OCI-LY3 (cell line): ENCODE data around the gene D2HGDH.

Experiments
- H2AFZ ChIP-seq: fragments of 200-600, 300-600 bp; shearing (Covaris generic); 2 replicates; pipeline ENCODE4 v1.6.0; 2014; ENCODE audit warnings: antibody characterized with exemption, low read depth, low read length
- H3K27ac ChIP-seq: fragments of 200-600, 300-600 bp; sonication (generic); 2 replicates; pipeline ENCODE4 v1.5.1; 2014; ENCODE audit warnings: mild to moderate bottlenecking, low read length, moderate library complexity, mixed read lengths
- H3K27me3 ChIP-seq: fragments of 200-600, 300-600 bp; sonication (generic); 2 replicates; pipeline ENCODE4 v1.6.1; 2014; ENCODE audit warnings: low read depth, low read length, mixed read lengths
- H3K36me3 ChIP-seq: fragments of 200-600, 300-600 bp; sonication (generic); replicated peaks from 2 replicates; pipeline ENCODE3; 2014; ENCODE audit warnings: low read depth, low read length, mixed read lengths
- H3K4me1 ChIP-seq: fragments of 300-600, 200-600 bp; sonication (generic); 2 replicates; pipeline ENCODE4 v1.6.1; 2014; ENCODE audit warnings: low read length, mixed read lengths
- H3K4me2 ChIP-seq: fragments of 200-600, 300-600 bp; sonication (generic); 2 replicates; pipeline ENCODE4 v1.6.1; 2014; ENCODE audit warnings: low read length, mixed read lengths
- H3K4me3 ChIP-seq: fragments of 300-600, 200-600 bp; sonication (generic); 2 replicates; pipeline ENCODE4 v1.5.1; 2014; ENCODE audit warnings: antibody characterized with exemption, mild to moderate bottlenecking, low read length, moderate library complexity
- H3K79me2 ChIP-seq: fragments of 300-600, 200-600 bp; shearing (Covaris generic); 2 replicates; pipeline ENCODE4 v1.6.1; 2014; ENCODE audit warnings: mild to moderate bottlenecking, low read length, mixed read lengths
- H3K9ac ChIP-seq: fragments of 300-600, 200-600 bp; shearing (Covaris generic); 2 replicates; pipeline ENCODE4 v1.6.0; 2014; ENCODE audit warnings: mild to moderate bottlenecking, low read length, moderate library complexity
- H3K9me3 ChIP-seq: fragments of 200-600, 300-600 bp; shearing (Covaris generic); 2 replicates; pipeline ENCODE4 v1.6.1; 2014; ENCODE audit warnings: low read length, mixed read lengths; ENCODE audit not compliant: insufficient read depth
- H4K20me1 ChIP-seq: fragments of 200-600, 300-600 bp; sonication (generic); 2 replicates; pipeline ENCODE4 v1.6.1; 2016; ENCODE audit warnings: low read length, mixed read lengths; ENCODE audit not compliant: insufficient read depth
- CTCF ChIP-seq: fragments of 200-600, 300-600 bp; sonication (generic); IDR thresholded peaks from 2 replicates; pipeline ENCODE4 v1.5.1; 2014; ENCODE audit warnings: antibody characterized with exemption, low read length, low read depth
- EZH2phosphoT487 ChIP-seq: fragments of 200-600 bp; shearing (Covaris generic); IDR thresholded peaks from 2 replicates; pipeline ENCODE4 v1.6.1; 2018; ENCODE audit warnings: antibody characterized with exemption, mixed run types, low read depth

D2HGDH gene

GRCh38 chr2:241752253-241752652 lies 17.8 kb downstream of the D2HGDH start:
- Histone ChIP-seq H3K27ac (no peak overlapping the region), H3K4me1 (no peaks in the 10 kb centered on the region), H4K20me1 (no peaks in the 10 kb centered on the region), H3K9me3 (no peaks in the 10 kb centered on the region), H3K4me3 (no peak overlapping the region), H3K36me3 (no peaks in the 10 kb centered on the region), H3K27me3 (no peaks in the 10 kb centered on the region), H3K4me2 (no peak overlapping the region), H3K79me2 (no peaks in the 10 kb centered on the region), H3K9ac (no peak overlapping the region), H2AFZ (no peak overlapping the region)
- TF ChIP-seq EZH2phosphoT487 (no peak), CTCF (no peak)

- no peaks in the 10 kb centered on the region for H4K20me1 ChIP-seq
- H3K27ac ChIP-seq = no peak overlapping the region
- no peak overlapping the region for H3K4me2 ChIP-seq
- H2AFZ ChIP-seq = no peak overlapping the region
- no peaks in the 10 kb centered on the region for H3K79me2 ChIP-seq
- no peak overlapping the region for H3K9ac ChIP-seq
- no peak overlapping the region for H3K4me3 ChIP-seq
- no peaks in the 10 kb centered on the region for H3K36me3 ChIP-seq
- TF ChIP-seq CTCF (no peak), EZH2phosphoT487 (no peak)
- no peaks in the 10 kb centered on the region for H3K27me3 ChIP-seq
- no peaks in the 10 kb centered on the region for H3K9me3 ChIP-seq
- no peaks in the 10 kb centered on the region for H3K4me1 ChIP-seq
Observed at GRCh38 chr2:241752689-241753276, 18.4 kb downstream of the D2HGDH start.

GRCh38 chr2:241753493-241753892 lies 19.1 kb downstream of the D2HGDH start:
- H3K4me2 ChIP-seq = no peak overlapping the region
- no peak overlapping the region for H3K27ac ChIP-seq
- no peaks in the 10 kb centered on the region for H3K9me3 ChIP-seq
- no peak overlapping the region for H2AFZ ChIP-seq
- H3K27me3 ChIP-seq = no peaks in the 10 kb centered on the region
- no peak overlapping the region for H3K4me3 ChIP-seq
- H3K9ac ChIP-seq = no peak overlapping the region
- no peaks in the 10 kb centered on the region for H4K20me1 ChIP-seq
- no peaks in the 10 kb centered on the region for H3K4me1 ChIP-seq
- H3K36me3 ChIP-seq = no peaks in the 10 kb centered on the region
- no peak for TF ChIP-seq EZH2phosphoT487
- TF ChIP-seq CTCF = no peak
- no peaks in the 10 kb centered on the region for H3K79me2 ChIP-seq

- H3K9ac ChIP-seq = no peak overlapping the region
Observed at GRCh38 chr2:241754042-241754441, 19.6 kb downstream of the D2HGDH start.

More at GRCh38 chr2:241754042-241754441, 19.6 kb downstream of the D2HGDH start:
- no peaks in the 10 kb centered on the region for H3K9me3 ChIP-seq
- no peak overlapping the region for H3K4me2 ChIP-seq
- H4K20me1 ChIP-seq = no peaks in the 10 kb centered on the region
- no peak overlapping the region for H3K27ac ChIP-seq
- H3K79me2 ChIP-seq = no peaks in the 10 kb centered on the region
- H3K27me3 ChIP-seq = no peaks in the 10 kb centered on the region
- TF ChIP-seq CTCF (no peak), EZH2phosphoT487 (no peak)
- H3K4me3 ChIP-seq = no peak overlapping the region
- no peak overlapping the region for H2AFZ ChIP-seq
- H3K36me3 ChIP-seq = peaks cover under 1% of the 10 kb centered on the region
- no peaks in the 10 kb centered on the region for H3K4me1 ChIP-seq
